HCT116 (cell line): ENCODE measurements around the gene IP6K3. TPM values are rescaled to one million over a fixed set of nuclear protein-coding genes. Genes with fewer than 3 reads are reported as not detected.

Experiments
- ATAC-seq: fragments of 200-7000 bp; cut with Tn5 transposase; 2 replicates; pipeline ENCODE4 v1.9.1; 2020; ENCODE audit warnings: mild to moderate bottlenecking, moderate library complexity
- BruUV-seq: library from RNA; stranded (reverse); fragments of 400-500 nt; replicated peaks from 2 replicates; lab custom pipeline; 2021; lab: Mats Ljungman, UMichigan
- CTCF ChIA-PET: fragments of 300-600 bp; sonication (Branson Sonifier 250); formaldehyde crosslinking; loops from one replicate; lab custom pipeline; 2021; ENCODE audit warnings: antibody characterized with exemption; lab: Charles Lee
- POLR2A ChIA-PET: fragments of 300-600, 350-600 bp; sonication (Branson Sonifier 250); formaldehyde crosslinking; loops from one replicate; lab custom pipeline; 2021; ENCODE audit warnings: antibody characterized with exemption; lab: Charles Lee
- RAD21 ChIA-PET, 2 experiments: fragments of 300-600 bp; sonication (Branson Sonifier 250); formaldehyde crosslinking; loops; one replicate each; lab custom pipeline; 2023; ENCODE audit warnings: low total read pairs in 2 of 2; ENCODE audit not compliant: uncharacterized antibody in 2 of 2, unreplicated experiment in 2 of 2, low non-redundant PET in 1 of 2; lab: Charles Lee
- DNase-seq: peaks from one replicate; pipeline ENCODE4 v3.0.0-alpha.2; 2010; ENCODE audit warnings: low read depth, low spot score
- H2AFZ ChIP-seq: fragments of 200-600 bp; shearing (Covaris generic), sonication (generic); 2 replicates; pipeline ENCODE4 v1.6.1; 2017; ENCODE audit warnings: low read depth, mixed run types, mixed read lengths, antibody characterized with exemption, low read length; ENCODE audit not compliant: poor library complexity, severe bottlenecking
- H3K27ac ChIP-seq: 2 replicates; pipeline ENCODE4 v1.5.1; 2012; ENCODE audit warnings: low read depth, low read length
- H3K27me3 ChIP-seq: fragments of 200-600 bp; sonication (generic); 2 replicates; pipeline ENCODE4 v1.6.1; 2016; ENCODE audit warnings: mixed run types, low read length, mixed read lengths; ENCODE audit not compliant: insufficient read depth
- H3K36me3 ChIP-seq, 2 experiments: fragments of 200-500 bp in 1 of 2; fragments of 200-600 bp in 1 of 2; sonication (Bioruptor generic) in 1 of 2; sonication (generic) in 1 of 2; 2 replicates each; pipeline versions ENCODE4 v1.5.1 to v1.6.1; 2014 to 2016; ENCODE audit warnings: low read length in 2 of 2, inconsistent platforms in 1 of 2, mixed read lengths in 1 of 2, mixed run types in 1 of 2; ENCODE audit not compliant: insufficient read depth in 2 of 2, control insufficient read depth in 1 of 2
- H3K4me1 ChIP-seq, 2 experiments: fragments of 200-600 bp in 1 of 2; sonication (generic) in 1 of 2; 2 replicates each; pipeline versions ENCODE4 v1.5.1 to v1.6.1; 2012 to 2017; ENCODE audit warnings: low read length in 2 of 2, inconsistent platforms in 1 of 2, mild to moderate bottlenecking in 1 of 2, mixed read lengths in 1 of 2, mixed run types in 1 of 2, moderate library complexity in 1 of 2; ENCODE audit not compliant: insufficient read depth in 2 of 2, control insufficient read depth in 1 of 2
- H3K4me2 ChIP-seq: fragments of 200-600 bp; sonication (generic); 2 replicates; pipeline ENCODE4 v1.6.1; 2017; ENCODE audit warnings: mixed run types, low read length, mixed read lengths
- H3K4me3 ChIP-seq, 2 experiments: fragments of 200-600 bp in 1 of 2; sonication (generic) in 1 of 2; replicated peaks in 1 of 2; 2 replicates each; pipeline ENCODE4 v1.5.1; 2011 to 2016; ENCODE audit warnings: low read length in 2 of 2, control low read depth in 1 of 2, low read depth in 1 of 2, mild to moderate bottlenecking in 1 of 2, mixed read lengths in 1 of 2, mixed run types in 1 of 2
- H3K79me2 ChIP-seq: fragments of 200-600 bp; sonication (generic); 2 replicates; pipeline ENCODE4 v1.6.1; 2017; ENCODE audit warnings: mild to moderate bottlenecking, mixed run types, low read length, moderate library complexity, mixed read lengths; ENCODE audit not compliant: insufficient read depth
- H3K9ac ChIP-seq: fragments of 200-600 bp; sonication (generic); 2 replicates; pipeline ENCODE4 v1.6.1; 2016; ENCODE audit warnings: low read length, mixed read lengths
- H3K9me2 ChIP-seq: fragments of 200-600 bp; sonication (generic), shearing (Covaris generic); 2 replicates; pipeline ENCODE4 v1.6.1; 2017; ENCODE audit warnings: mixed run types, mild to moderate bottlenecking, moderate library complexity; ENCODE audit not compliant: insufficient read depth
- H3K9me3 ChIP-seq, 2 experiments: fragments of 200-500 bp in 1 of 2; fragments of 200-600 bp in 1 of 2; sonication (Bioruptor generic) in 1 of 2; sonication (generic) in 1 of 2; 2 replicates each; pipeline ENCODE4 v1.6.1; 2014 to 2017; ENCODE audit warnings: low read length in 2 of 2, mixed read lengths in 2 of 2, inconsistent platforms in 1 of 2, low read depth in 1 of 2, mild to moderate bottlenecking in 1 of 2, mixed run types in 1 of 2, moderate library complexity in 1 of 2; ENCODE audit not compliant: control insufficient read depth in 1 of 2, insufficient read depth in 1 of 2
- H4K20me1 ChIP-seq: fragments of 200-600 bp; sonication (generic), shearing (Covaris generic); 2 replicates; pipeline ENCODE4 v1.6.1; 2017; ENCODE audit warnings: mixed run types, mild to moderate bottlenecking, moderate library complexity; ENCODE audit not compliant: insufficient read depth
- EGR1 ChIP-seq: IDR thresholded peaks from 2 replicates; pipeline ENCODE4 v1.6.1; 2012; ENCODE audit warnings: low read depth
- ELF1 ChIP-seq: IDR thresholded peaks from 2 replicates; pipeline ENCODE4 v1.6.1; 2012; ENCODE audit warnings: low read depth, borderline replicate concordance
- EZH2 ChIP-seq: fragments of 200-600 bp; sonication (generic); IDR thresholded peaks from 2 replicates; pipeline ENCODE4 v1.6.1; 2017; ENCODE audit warnings: antibody characterized with exemption, mixed run types
- EZH2phosphoT487 ChIP-seq: fragments of 200-600 bp; IDR thresholded peaks from 2 replicates; pipeline ENCODE4 v1.6.1; 2018; ENCODE audit warnings: antibody characterized with exemption, borderline replicate concordance
- FOSL1 ChIP-seq: IDR thresholded peaks from 2 replicates; pipeline ENCODE4 v1.6.1; 2012; ENCODE audit warnings: low read depth
- JUND ChIP-seq: IDR thresholded peaks from 2 replicates; pipeline ENCODE4 v1.6.1; 2012
- RAD21 ChIP-seq: IDR thresholded peaks from 2 replicates; pipeline ENCODE4 v1.6.1; 2012; ENCODE audit warnings: low read depth, mild to moderate bottlenecking
- SIN3A ChIP-seq: IDR thresholded peaks from 2 replicates; pipeline ENCODE4 v1.6.1; 2012; ENCODE audit warnings: low read depth
- SP1 ChIP-seq: IDR thresholded peaks from 2 replicates; pipeline ENCODE4 v1.6.1; 2012; ENCODE audit warnings: low read depth
- SRF ChIP-seq: IDR thresholded peaks from 2 replicates; pipeline ENCODE4 v1.6.1; 2012; ENCODE audit warnings: low read depth
- YY1 ChIP-seq: IDR thresholded peaks from 2 replicates; pipeline ENCODE4 v1.6.1; 2011; ENCODE audit warnings: low read length, low read depth, moderate library complexity, mild to moderate bottlenecking; ENCODE audit not compliant: insufficient replicate concordance; ENCODE audit errors: extremely low read depth
- ZNF274 ChIP-seq: fragments of 200-500 bp; sonication (Bioruptor generic); IDR thresholded peaks from 2 replicates; pipeline ENCODE4 v1.6.1; 2014; ENCODE audit warnings: mild to moderate bottlenecking, low read depth, low read length, inconsistent platforms
- intact Hi-C: fragments of 100-400 bp; cut with micrococcal nuclease; formaldehyde crosslinking; loops from 2 replicates; pipeline ENCODE4 v1.10.0; 2022
- total RNA-seq: library from RNA; stranded (reverse); gene quantifications from one replicate; pipeline ENCODE4 v1.2.1, GENCODE V29; 2021; ENCODE audit not compliant: unreplicated experiment
- TF ChIP-seq, protein P1 (sequence below): IDR thresholded peaks from 2 replicates; pipeline ENCODE4 v1.6.1; 2012
- TF ChIP-seq, protein P2 (sequence below): IDR thresholded peaks from 2 replicates; pipeline ENCODE4 v1.6.1; 2012; ENCODE audit warnings: low read depth
- TF ChIP-seq, protein P3 (sequence below): IDR thresholded peaks from 2 replicates; pipeline ENCODE4 v1.6.1; 2012
- TF ChIP-seq, protein P4 (sequence below): IDR thresholded peaks from 2 replicates; pipeline ENCODE4 v1.6.1; 2011; ENCODE audit warnings: mild to moderate bottlenecking, low read length, moderate library complexity; ENCODE audit not compliant: insufficient replicate concordance; ENCODE audit errors: extremely low read depth
- TF ChIP-seq, protein P5 (sequence below), 3 experiments: fragments of 200-600 bp in 1 of 3; sonication (generic) in 1 of 3; IDR thresholded peaks in 2 of 3; conservative IDR thresholded peaks in 1 of 3; 2 replicates each; pipeline ENCODE4 v1.5.1; 2012 to 2017; ENCODE audit warnings: low read depth in 2 of 3, low read length in 2 of 3, antibody characterized with exemption in 1 of 3, borderline replicate concordance in 1 of 3, control low read depth in 1 of 3, mild to moderate bottlenecking in 1 of 3, mixed read lengths in 1 of 3, mixed run types in 1 of 3, moderate library complexity in 1 of 3; ENCODE audit not compliant: insufficient read depth in 1 of 3

IP6K3 gene
- total RNA-seq, 1 experiment from 2014 or later = not detected

DNA sequence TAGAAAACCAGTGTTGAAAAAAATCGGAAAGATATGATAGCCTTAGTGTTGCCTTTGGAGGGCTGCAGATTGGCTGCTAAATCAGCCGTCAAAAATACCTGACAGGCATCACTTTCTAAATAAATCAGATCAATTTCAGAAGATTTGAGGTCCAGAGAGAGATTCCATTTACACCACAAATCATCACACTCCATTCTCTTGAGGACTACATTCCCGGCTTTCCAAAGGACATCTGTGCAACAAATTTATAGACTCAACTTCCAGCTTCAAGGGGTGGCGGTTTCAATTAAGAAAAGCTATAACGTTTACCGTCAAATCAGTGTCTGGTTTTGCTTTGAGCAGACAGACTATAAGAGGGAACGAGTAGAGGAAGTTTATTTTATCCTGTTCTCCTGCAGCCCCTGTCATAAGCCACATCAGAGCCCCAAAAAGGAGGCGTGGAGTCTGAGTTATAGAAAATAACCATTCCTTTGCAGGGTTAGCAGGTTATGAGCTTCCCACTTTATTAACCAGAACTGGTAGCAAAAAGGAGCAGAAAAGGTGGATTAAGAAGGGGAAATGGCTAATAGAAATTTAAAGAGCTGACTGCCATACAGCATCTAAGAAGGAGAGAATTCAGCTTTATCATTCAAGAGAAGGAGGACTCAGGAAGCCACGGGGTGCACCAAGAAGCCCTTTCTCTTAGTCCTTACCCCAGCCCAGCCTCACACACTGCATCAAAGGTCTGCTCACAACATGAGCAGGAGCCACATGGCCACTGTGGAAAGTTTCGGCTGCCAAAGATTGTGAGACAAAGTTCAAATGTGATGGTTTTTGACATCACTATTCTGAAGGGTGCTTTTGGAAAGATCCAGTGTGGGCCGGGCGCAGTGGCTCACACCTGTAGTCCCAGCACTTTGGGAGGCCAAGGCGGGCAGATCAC lies 22.3 kb downstream of the IP6K3 start:
- Histone ChIP-seq H3K4me2 (no peak overlapping the region), H3K36me3 (no peaks in the 10 kb centered on the region), H3K79me2 (no peaks in the 10 kb centered on the region), H2AFZ (no peak overlapping the region), H3K27ac (no peak overlapping the region), H3K9me3 (no peaks in the 10 kb centered on the region), H4K20me1 (no peaks in the 10 kb centered on the region), H3K4me1 (no peaks in the 10 kb centered on the region), H3K9ac (no peak overlapping the region), H3K27me3 (peaks cover 30% of the 10 kb centered on the region), H3K9me2 (no peaks in the 10 kb centered on the region), H3K4me3 (no peak overlapping the region)
- RAD21 ChIA-PET = no interaction called here
- no peak for DNase-seq
- BruUV-seq = no TSS peak
- CTCF ChIA-PET = no interaction called here
- TF ChIP-seq RAD21 (no peak), EZH2phosphoT487 (no peak), ELF1 (no peak), EGR1 (no peak), SP1 (no peak), JUND (no peak), YY1 (no peak), SIN3A (no peak), ZNF274 (no peak), SRF (no peak), EZH2 (no peak), FOSL1 (no peak)
- TF ChIP-seq, protein P1, sequence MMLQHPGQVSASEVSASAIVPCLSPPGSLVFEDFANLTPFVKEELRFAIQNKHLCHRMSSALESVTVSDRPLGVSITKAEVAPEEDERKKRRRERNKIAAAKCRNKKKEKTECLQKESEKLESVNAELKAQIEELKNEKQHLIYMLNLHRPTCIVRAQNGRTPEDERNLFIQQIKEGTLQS = no peak
- TF ChIP-seq, protein P2, sequence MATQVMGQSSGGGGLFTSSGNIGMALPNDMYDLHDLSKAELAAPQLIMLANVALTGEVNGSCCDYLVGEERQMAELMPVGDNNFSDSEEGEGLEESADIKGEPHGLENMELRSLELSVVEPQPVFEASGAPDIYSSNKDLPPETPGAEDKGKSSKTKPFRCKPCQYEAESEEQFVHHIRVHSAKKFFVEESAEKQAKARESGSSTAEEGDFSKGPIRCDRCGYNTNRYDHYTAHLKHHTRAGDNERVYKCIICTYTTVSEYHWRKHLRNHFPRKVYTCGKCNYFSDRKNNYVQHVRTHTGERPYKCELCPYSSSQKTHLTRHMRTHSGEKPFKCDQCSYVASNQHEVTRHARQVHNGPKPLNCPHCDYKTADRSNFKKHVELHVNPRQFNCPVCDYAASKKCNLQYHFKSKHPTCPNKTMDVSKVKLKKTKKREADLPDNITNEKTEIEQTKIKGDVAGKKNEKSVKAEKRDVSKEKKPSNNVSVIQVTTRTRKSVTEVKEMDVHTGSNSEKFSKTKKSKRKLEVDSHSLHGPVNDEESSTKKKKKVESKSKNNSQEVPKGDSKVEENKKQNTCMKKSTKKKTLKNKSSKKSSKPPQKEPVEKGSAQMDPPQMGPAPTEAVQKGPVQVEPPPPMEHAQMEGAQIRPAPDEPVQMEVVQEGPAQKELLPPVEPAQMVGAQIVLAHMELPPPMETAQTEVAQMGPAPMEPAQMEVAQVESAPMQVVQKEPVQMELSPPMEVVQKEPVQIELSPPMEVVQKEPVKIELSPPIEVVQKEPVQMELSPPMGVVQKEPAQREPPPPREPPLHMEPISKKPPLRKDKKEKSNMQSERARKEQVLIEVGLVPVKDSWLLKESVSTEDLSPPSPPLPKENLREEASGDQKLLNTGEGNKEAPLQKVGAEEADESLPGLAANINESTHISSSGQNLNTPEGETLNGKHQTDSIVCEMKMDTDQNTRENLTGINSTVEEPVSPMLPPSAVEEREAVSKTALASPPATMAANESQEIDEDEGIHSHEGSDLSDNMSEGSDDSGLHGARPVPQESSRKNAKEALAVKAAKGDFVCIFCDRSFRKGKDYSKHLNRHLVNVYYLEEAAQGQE = no peak
- TF ChIP-seq, protein P3, sequence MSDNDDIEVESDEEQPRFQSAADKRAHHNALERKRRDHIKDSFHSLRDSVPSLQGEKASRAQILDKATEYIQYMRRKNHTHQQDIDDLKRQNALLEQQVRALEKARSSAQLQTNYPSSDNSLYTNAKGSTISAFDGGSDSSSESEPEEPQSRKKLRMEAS = no peak
- TF ChIP-seq, protein P4, sequence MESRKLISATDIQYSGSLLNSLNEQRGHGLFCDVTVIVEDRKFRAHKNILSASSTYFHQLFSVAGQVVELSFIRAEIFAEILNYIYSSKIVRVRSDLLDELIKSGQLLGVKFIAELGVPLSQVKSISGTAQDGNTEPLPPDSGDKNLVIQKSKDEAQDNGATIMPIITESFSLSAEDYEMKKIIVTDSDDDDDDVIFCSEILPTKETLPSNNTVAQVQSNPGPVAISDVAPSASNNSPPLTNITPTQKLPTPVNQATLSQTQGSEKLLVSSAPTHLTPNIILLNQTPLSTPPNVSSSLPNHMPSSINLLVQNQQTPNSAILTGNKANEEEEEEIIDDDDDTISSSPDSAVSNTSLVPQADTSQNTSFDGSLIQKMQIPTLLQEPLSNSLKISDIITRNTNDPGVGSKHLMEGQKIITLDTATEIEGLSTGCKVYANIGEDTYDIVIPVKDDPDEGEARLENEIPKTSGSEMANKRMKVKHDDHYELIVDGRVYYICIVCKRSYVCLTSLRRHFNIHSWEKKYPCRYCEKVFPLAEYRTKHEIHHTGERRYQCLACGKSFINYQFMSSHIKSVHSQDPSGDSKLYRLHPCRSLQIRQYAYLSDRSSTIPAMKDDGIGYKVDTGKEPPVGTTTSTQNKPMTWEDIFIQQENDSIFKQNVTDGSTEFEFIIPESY = no peak
- TF ChIP-seq, protein P5, sequence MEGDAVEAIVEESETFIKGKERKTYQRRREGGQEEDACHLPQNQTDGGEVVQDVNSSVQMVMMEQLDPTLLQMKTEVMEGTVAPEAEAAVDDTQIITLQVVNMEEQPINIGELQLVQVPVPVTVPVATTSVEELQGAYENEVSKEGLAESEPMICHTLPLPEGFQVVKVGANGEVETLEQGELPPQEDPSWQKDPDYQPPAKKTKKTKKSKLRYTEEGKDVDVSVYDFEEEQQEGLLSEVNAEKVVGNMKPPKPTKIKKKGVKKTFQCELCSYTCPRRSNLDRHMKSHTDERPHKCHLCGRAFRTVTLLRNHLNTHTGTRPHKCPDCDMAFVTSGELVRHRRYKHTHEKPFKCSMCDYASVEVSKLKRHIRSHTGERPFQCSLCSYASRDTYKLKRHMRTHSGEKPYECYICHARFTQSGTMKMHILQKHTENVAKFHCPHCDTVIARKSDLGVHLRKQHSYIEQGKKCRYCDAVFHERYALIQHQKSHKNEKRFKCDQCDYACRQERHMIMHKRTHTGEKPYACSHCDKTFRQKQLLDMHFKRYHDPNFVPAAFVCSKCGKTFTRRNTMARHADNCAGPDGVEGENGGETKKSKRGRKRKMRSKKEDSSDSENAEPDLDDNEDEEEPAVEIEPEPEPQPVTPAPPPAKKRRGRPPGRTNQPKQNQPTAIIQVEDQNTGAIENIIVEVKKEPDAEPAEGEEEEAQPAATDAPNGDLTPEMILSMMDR (IDR thresholded peaks at IDR 0.05 in 2 of 3, conservative IDR thresholded peaks at IDR 0.05 in 1 of 3; ENCODE audit: borderline replicate concordance in 1 of 3, insufficient read depth in 1 of 3, low read depth in 2 of 3, low read length in 2 of 3) = no peak
- POLR2A ChIA-PET = no interaction called here
- no peak for ATAC-seq
- intact Hi-C loops = no loop called here
